ENCODE measurements around the gene ACADS. TPM values are rescaled to one million over a fixed set of nuclear protein-coding genes. Genes with fewer than 3 reads are reported as not detected.

ACADS gene
- total and polyA plus RNA-seq, 2 of the 8 experiments (the other 6 are each of a cell fraction or from before 2014, with no cell fraction given): 4.9 to 7.5 TPM

DNA sequence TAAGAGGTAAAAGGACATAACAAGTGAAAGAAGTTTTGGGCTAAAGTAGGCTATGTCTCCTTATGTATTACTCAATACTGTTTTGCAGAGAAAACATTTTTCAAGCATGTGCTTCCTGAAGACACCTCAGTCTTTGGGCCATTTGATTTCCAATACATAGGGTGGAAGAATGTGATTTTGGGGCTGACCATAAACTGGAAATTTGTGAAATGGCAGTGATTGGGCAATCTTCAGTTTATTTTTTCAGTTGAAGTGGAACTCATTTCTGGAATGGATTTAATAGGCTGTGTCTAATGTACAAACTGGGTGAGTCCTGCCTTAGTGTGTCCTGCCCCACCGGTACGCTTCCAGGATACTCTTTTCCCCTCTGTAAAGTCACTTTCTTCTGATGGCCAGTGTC, 2.8 kb upstream of the ACADS start:
- Histone ChIP-seq H2BK12ac (ENCODE audit: low read depth, low read length) (no peak overlapping the region), H4K91ac (replicated peaks; ENCODE audit: insufficient read length, low read length) (no peak overlapping the region), H3K4me1 (replicated peaks in 1 of 4; ENCODE audit: control insufficient read depth in 3 of 4, insufficient read depth in 4 of 4, low read length in 3 of 4) (peaks cover 0 to 5% (median 4%) of the 10 kb centered on the region in 4 experiments; a peak in 4 of 7 replicates), H2AFZ (ENCODE audit: low read length) (no peak overlapping the region), H3K23me2 (ENCODE audit: low read depth, low read length) (peaks cover 4% of the 10 kb centered on the region; the same call in 1 of the 2 replicates), H3K79me2 (ENCODE audit: control insufficient read depth in 1 of 2, insufficient read depth in 2 of 2, low read length in 2 of 2) (no peaks in the 10 kb centered on the region), H4K5ac (ENCODE audit: insufficient read length, low read depth, low read length) (no peak overlapping the region), H3K4me3 (ENCODE audit: extremely low read depth in 1 of 4, insufficient read depth in 2 of 4, low read depth in 3 of 4, low read length in 4 of 4) (no peak overlapping the region), H2BK5ac (ENCODE audit: low read depth, low read length) (no peak overlapping the region), H3K9me3 (ENCODE audit: insufficient read depth in 2 of 2, low read depth in 1 of 2, low read length in 1 of 2) (no peaks in the 10 kb centered on the region), H3K4me2 (ENCODE audit: insufficient read depth in 1 of 2, low read depth in 2 of 2, low read length in 2 of 2) (no peak overlapping the region), H3K9ac (replicated peaks in 1 of 4; ENCODE audit: extremely low read depth in 1 of 4, low read depth in 3 of 4, low read length in 3 of 4) (no peak overlapping the region), H3K36me3 (ENCODE audit: control insufficient read depth in 2 of 4, insufficient read depth in 4 of 4, low read length in 3 of 4) (peaks cover 29 to 55% (median 48%) of the 10 kb centered on the region in 4 experiments), H3K27ac (ENCODE audit: low read depth, low read length) (no peak overlapping the region), H4K20me1 (replicated peaks in 1 of 2; ENCODE audit: control insufficient read depth in 1 of 2, insufficient read depth in 2 of 2, low read length in 2 of 2) (peaks cover 0 to 8% of the 10 kb centered on the region in 2 experiments), H3K18ac (ENCODE audit: extremely low read depth, low read length) (no peak overlapping the region), H3K23ac (ENCODE audit: insufficient read length) (no peak overlapping the region), H2BK120ac (replicated peaks; ENCODE audit: low read depth, low read length) (no peak overlapping the region), H4K8ac (ENCODE audit: extremely low read depth, insufficient read depth, low read length) (no peak overlapping the region), H3K27me3 (replicated peaks in 1 of 4; ENCODE audit: control insufficient read depth in 3 of 4, extremely low read depth in 1 of 4, insufficient read depth in 3 of 4, low read length in 3 of 4) (peaks cover 0 to 4% (median 1%) of the 10 kb centered on the region in 4 experiments; a peak in 3 of 7 replicates), H3K79me1 (ENCODE audit: low read depth, low read length) (no peaks in the 10 kb centered on the region), H2BK15ac (ENCODE audit: low read length) (no peak overlapping the region), H3K14ac (ENCODE audit: insufficient read length) (no peak overlapping the region), H3K4ac (replicated peaks; ENCODE audit: insufficient read length, low read depth, low read length) (no peak overlapping the region), H2AK5ac (ENCODE audit: low read depth, low read length) (no peak overlapping the region), H3K56ac (replicated peaks; ENCODE audit: insufficient read length, low read depth, low read length) (no peak overlapping the region), H2BK20ac (ENCODE audit: low read length) (no peak overlapping the region)
- WGBS, 2 experiments (ENCODE audit: extremely low coverage in 1 of 2, insufficient coverage in 1 of 2, insufficient read length in 1 of 2, insufficient replicate concordance in 2 of 2, low coverage in 1 of 2, low lambda C conversion rate in 2 of 2, missing lambda C conversion rate in 1 of 2): 94% methylated on average over 2 of the region's 2 CpGs; no CpG with 5 or more reads in 1 of the 2 experiments
- CTCF ChIA-PET (ENCODE audit: partially characterized antibody): interaction anchor here (0.9 kb wide), 1 partner anchor 56 kb away, joined by 3 read pairs; no protein-coding TSS in a partner anchor
- POLR2A ChIA-PET (ENCODE audit: partially characterized antibody): interaction anchor here (1.2 kb wide), 1 partner anchor 11 kb away, joined by 3 read pairs; no protein-coding TSS in a partner anchor
- DNase-seq (ENCODE audit: low read depth in 1 of 2, low spot score in 2 of 2) (no peak), FAIRE-seq (no peak)
- TF ChIP-seq TAF1 (IDR thresholded peaks at IDR 0.05; ENCODE audit: low read depth, low read length) (no peak), SRF (IDR thresholded peaks at IDR 0.05; ENCODE audit: low read depth, low read length) (no peak), ASH2L (IDR thresholded peaks at IDR 0.05; ENCODE audit: low read length) (no peak), SAP30 (IDR thresholded peaks at IDR 0.05; ENCODE audit: insufficient read depth, insufficient replicate concordance, low read length) (no peak), CREB1 (IDR thresholded peaks at IDR 0.05) (no peak), KDM1A (IDR thresholded peaks at IDR 0.05; ENCODE audit: borderline replicate concordance, low read length) (no peak), CHD2 (IDR thresholded peaks at IDR 0.05; ENCODE audit: low read length) (no peak), EGR1 (IDR thresholded peaks at IDR 0.05; ENCODE audit: borderline replicate concordance, low read depth, low read length) (no peak), HDAC6 (IDR thresholded peaks at IDR 0.05; ENCODE audit: low read depth, low read length) (no peak), KDM4A (IDR thresholded peaks at IDR 0.05; ENCODE audit: low read depth, low read length, severe bottlenecking) (no peak), HDAC2 (IDR thresholded peaks at IDR 0.05; ENCODE audit: borderline replicate concordance in 1 of 2, low read depth in 2 of 2, low read length in 2 of 2) (no peak), BCL11A (IDR thresholded peaks at IDR 0.05; ENCODE audit: low read depth in 2 of 2, low read length in 2 of 2) (no peak)
- TF ChIP-seq, protein P1, sequence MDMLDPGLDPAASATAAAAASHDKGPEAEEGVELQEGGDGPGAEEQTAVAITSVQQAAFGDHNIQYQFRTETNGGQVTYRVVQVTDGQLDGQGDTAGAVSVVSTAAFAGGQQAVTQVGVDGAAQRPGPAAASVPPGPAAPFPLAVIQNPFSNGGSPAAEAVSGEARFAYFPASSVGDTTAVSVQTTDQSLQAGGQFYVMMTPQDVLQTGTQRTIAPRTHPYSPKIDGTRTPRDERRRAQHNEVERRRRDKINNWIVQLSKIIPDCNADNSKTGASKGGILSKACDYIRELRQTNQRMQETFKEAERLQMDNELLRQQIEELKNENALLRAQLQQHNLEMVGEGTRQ (IDR thresholded peaks at IDR 0.05; ENCODE audit: low read length): no peak
